ENCODE results near the gene GRK1. TPM values are rescaled to one million over a fixed set of nuclear protein-coding genes. Genes with fewer than 3 reads are reported as not detected.

GRK1 gene
- total RNA-seq, 1 donor from 2014 or later, result 1.1 TPM

DNA sequence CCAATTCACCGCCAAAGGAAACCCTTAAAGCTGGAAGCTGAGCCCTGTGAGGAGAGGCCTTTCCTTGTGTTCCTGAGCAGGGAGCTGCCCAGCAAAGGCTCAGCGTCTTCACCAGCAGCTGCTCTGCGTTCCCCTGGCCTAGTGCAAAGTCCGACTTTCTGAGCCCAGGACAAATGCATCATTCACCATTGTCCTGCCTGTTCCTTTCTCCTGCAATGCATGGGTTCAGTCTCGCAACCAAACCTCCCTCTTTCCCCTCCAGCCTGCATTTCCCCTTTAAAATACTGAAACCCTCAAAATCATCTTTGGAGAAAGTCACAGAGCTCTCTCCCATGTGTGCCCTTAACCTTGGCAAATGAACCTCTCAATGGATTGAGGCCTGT is 79.1 kb downstream of the GRK1 start:
- H3K36me3 Mint-ChIP-seq (ENCODE audit: insufficient read depth), result no peaks in the 10 kb centered on the region
- H3K4me3 Mint-ChIP-seq (ENCODE audit: low read depth), result no peak overlapping the region
- DNase-seq (ENCODE audit: low spot score, unreplicated experiment), result no peak
- TF ChIP-seq CTCF (IDR thresholded peaks at IDR 0.05; ENCODE audit: unreplicated experiment), result no peak
- H3K4me1 Mint-ChIP-seq (ENCODE audit: low read depth), result peaks cover 10% of the 10 kb centered on the region
- H3K27ac Mint-ChIP-seq, result peak overlapping the region; percentile 1
- H3K27me3 Mint-ChIP-seq, result no peaks in the 10 kb centered on the region
- H3K9me3 Mint-ChIP-seq (ENCODE audit: low read depth), result no peaks in the 10 kb centered on the region

DNA sequence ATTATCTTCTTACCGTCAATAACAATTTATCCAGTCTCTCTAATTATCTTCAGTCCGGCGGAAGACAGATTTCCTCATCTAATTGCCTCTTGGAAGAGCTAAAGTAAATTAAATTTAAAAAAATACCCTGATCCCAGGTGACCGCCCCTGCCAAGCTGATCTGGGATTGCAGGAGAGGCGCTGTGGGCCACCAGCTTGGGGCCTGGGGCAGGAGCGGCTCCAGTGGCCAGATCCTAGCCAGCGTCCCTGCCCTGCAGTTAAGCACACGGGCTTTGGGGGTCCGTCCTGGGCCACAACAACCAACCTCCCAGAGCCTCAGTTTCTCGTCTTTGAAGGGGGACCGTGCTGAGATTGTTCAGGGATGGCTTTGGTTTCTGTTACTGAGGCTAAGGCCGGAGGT is 79.7 kb downstream of the GRK1 start:
- Mint-ChIP-seq H3K9me3 (ENCODE audit: low read depth) (no peaks in the 10 kb centered on the region), H3K27me3 (no peaks in the 10 kb centered on the region), H3K4me3 (ENCODE audit: low read depth) (no peak overlapping the region), H3K36me3 (ENCODE audit: insufficient read depth) (no peaks in the 10 kb centered on the region), H3K4me1 (ENCODE audit: low read depth) (peaks cover 8% of the 10 kb centered on the region), H3K27ac (peak overlapping the region; percentile 1)
- DNase-seq (ENCODE audit: low spot score, unreplicated experiment), result no peak
- TF ChIP-seq CTCF (IDR thresholded peaks at IDR 0.05; ENCODE audit: unreplicated experiment), result no peak

GRCh38 chr13:113747291-113747833 is 80.3 kb downstream of the GRK1 start:
- no peaks in the 10 kb centered on the region for H3K27me3 Mint-ChIP-seq
- no peak for TF ChIP-seq CTCF (IDR thresholded peaks at IDR 0.05; ENCODE audit: unreplicated experiment)
- H3K4me3 Mint-ChIP-seq (ENCODE audit: low read depth), result no peak overlapping the region
- DNase-seq (ENCODE audit: low spot score, unreplicated experiment), result no peak
- H3K36me3 Mint-ChIP-seq (ENCODE audit: insufficient read depth), result no peaks in the 10 kb centered on the region
- H3K4me1 Mint-ChIP-seq (ENCODE audit: low read depth), result peaks cover 5% of the 10 kb centered on the region
- H3K27ac Mint-ChIP-seq, result no peak overlapping the region
- no peaks in the 10 kb centered on the region for H3K9me3 Mint-ChIP-seq (ENCODE audit: low read depth)

DNA sequence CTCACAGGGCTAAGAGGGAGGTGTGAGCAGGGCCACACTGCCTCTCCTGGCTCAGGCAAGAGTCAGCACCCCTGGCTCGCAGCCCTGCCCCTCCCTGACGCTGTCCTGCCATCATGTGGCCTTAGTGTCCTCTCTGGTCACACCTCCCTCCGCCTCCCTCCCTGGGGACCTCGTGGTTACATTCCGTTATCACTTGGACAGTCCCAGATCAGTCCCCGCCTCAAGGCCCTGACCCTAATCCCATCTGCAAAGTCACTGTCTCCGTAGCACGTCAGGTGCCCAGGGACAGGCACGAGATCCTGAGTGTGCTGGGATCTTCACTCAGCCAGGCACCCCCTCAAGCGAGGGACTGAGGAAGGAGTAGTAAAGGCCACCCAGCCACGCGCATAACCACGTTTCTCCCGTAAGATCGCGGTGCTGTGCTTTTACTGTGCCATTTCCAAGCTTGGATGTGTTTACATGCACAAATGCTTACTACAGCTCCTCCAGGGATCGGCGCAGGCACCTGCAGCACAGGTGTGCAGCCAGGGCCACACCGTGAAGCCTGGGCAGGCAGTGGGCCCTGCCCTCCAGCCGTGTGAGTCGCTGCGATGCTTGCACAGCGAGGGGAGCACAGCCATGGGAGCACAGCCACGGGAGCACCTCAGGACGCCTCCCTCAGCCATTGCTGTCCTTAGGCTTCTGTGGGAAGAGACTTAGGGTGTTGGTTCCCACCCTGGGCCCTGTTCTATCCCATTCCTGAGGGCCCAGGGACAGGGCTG is 81.3 kb downstream of the GRK1 start:
- no peaks in the 10 kb centered on the region for H3K36me3 Mint-ChIP-seq (ENCODE audit: insufficient read depth)
- H3K27me3 Mint-ChIP-seq, result peaks cover 7% of the 10 kb centered on the region
- no peak overlapping the region for H3K27ac Mint-ChIP-seq
- H3K9me3 Mint-ChIP-seq (ENCODE audit: low read depth), result no peaks in the 10 kb centered on the region
- no peak overlapping the region for H3K4me3 Mint-ChIP-seq (ENCODE audit: low read depth)
- H3K4me1 Mint-ChIP-seq (ENCODE audit: low read depth), result peaks cover 5% of the 10 kb centered on the region
- no peak for DNase-seq (ENCODE audit: low spot score, unreplicated experiment)
- TF ChIP-seq CTCF (IDR thresholded peaks at IDR 0.05; ENCODE audit: unreplicated experiment), result no peak

- Mint-ChIP-seq H3K36me3 (ENCODE audit: insufficient read depth) (no peaks in the 10 kb centered on the region), H3K9me3 (ENCODE audit: low read depth) (no peaks in the 10 kb centered on the region), H3K4me3 (ENCODE audit: low read depth) (no peak overlapping the region), H3K27me3 (peaks cover 11% of the 10 kb centered on the region), H3K27ac (no peak overlapping the region), H3K4me1 (ENCODE audit: low read depth) (peaks cover 5% of the 10 kb centered on the region)
- TF ChIP-seq CTCF (IDR thresholded peaks at IDR 0.05; ENCODE audit: unreplicated experiment), result no peak
- no peak for DNase-seq (ENCODE audit: low spot score, unreplicated experiment)
Measured at GRCh38 chr13:113748862-113749451, 81.9 kb downstream of the GRK1 start.

All from progenitor cell of endocrine pancreas (in vitro differentiated cells).